ENCODE data around the gene ADAMTS9. TPM values are rescaled to one million over a fixed set of nuclear protein-coding genes. Genes with fewer than 3 reads are reported as not detected.
"Not testable (repeated sequence)": the region's sequence is repeated elsewhere in the genome, so short reads cannot be mapped to it uniquely, and the experiment has no call there.

ADAMTS9 gene
- total RNA-seq, 1 donor from 2014 or later = 165 TPM

- no peak for DNase-seq
These were observed 112.5 kb downstream of the ADAMTS9 start for GRCh38 chr3:64575211-64575844.

- no peak for DNase-seq
These were observed 113.6 kb downstream of the ADAMTS9 start for GRCh38 chr3:64574194-64574593.

- no peak for DNase-seq
These were observed 115.8 kb downstream of the ADAMTS9 start for GRCh38 chr3:64571982-64572381.

- DNase-seq = no peak
These were observed 118.8 kb downstream of the ADAMTS9 start for GRCh38 chr3:64568895-64569517.

- DNase-seq = no peak
These were observed 120.9 kb downstream of the ADAMTS9 start for GRCh38 chr3:64566859-64567258.

- no peak for DNase-seq
These were observed 124.0 kb downstream of the ADAMTS9 start for GRCh38 chr3:64563751-64564150.

GRCh38 chr3:64561868-64562267 lies 125.9 kb downstream of the ADAMTS9 start:
- DNase-seq = no peak

GRCh38 chr3:64561325-64561843 lies 126.4 kb downstream of the ADAMTS9 start:
- DNase-seq = peak; percentile 70

GRCh38 chr3:64560791-64561190 lies 127.0 kb downstream of the ADAMTS9 start:
- no peak for DNase-seq

GRCh38 chr3:64559588-64559987 lies 128.2 kb downstream of the ADAMTS9 start:
- peak; percentile 58 for DNase-seq

GRCh38 chr3:64556046-64556445 lies 131.8 kb downstream of the ADAMTS9 start:
- DNase-seq = no peak

- no peak for DNase-seq
These were observed 132.4 kb downstream of the ADAMTS9 start for GRCh38 chr3:64555351-64555750.

GRCh38 chr3:64554096-64554920 lies 133.5 kb downstream of the ADAMTS9 start:
- no peak for DNase-seq

GRCh38 chr3:64552966-64553365 lies 134.8 kb downstream of the ADAMTS9 start:
- no peak for DNase-seq

- DNase-seq = no peak
These were observed 135.6 kb downstream of the ADAMTS9 start for GRCh38 chr3:64552160-64552559.

GRCh38 chr3:64551697-64552096 lies 136.1 kb downstream of the ADAMTS9 start:
- no peak for DNase-seq

GRCh38 chr3:64550745-64551144 lies 137.1 kb downstream of the ADAMTS9 start:
- DNase-seq = no peak

GRCh38 chr3:64549869-64550268 lies 137.9 kb downstream of the ADAMTS9 start:
- no peak for DNase-seq

GRCh38 chr3:64548200-64548889 lies 139.5 kb downstream of the ADAMTS9 start:
- DNase-seq = peak; percentile 93

GRCh38 chr3:64546856-64547255 lies 140.9 kb downstream of the ADAMTS9 start:
- DNase-seq = no peak

- DNase-seq = not testable (repeated sequence)
These were observed 142.6 kb downstream of the ADAMTS9 start for GRCh38 chr3:64545239-64545638.

GRCh38 chr3:64541803-64542202 lies 146.0 kb downstream of the ADAMTS9 start:
- no peak for DNase-seq

Measured in tongue (tissue), 2 donors.